ENCODE data around the gene LILRA5.

DNA sequence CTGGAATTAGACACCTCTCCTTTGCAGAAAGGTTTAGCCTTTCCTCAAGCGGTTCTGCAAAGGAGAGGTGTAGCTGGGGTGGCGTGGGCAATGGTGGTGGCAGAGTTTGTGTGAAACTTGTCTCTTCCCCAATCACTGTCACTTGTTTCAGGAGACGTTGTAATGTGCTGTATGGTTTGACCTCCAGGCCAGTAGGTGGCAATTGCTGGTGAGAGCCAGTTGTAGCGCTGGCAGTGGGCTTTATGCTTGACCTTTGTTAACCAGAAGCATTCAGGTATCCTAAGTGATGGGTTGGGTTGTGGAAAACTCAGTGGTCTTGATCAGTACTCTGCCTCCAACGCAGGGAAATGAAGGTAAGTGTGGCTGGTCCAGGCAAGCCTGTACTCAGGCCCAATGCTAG, 12.7 kb upstream of the LILRA5 start:
- no peak for TF ChIP-seq POLR2A (IDR thresholded peaks at IDR 0.05; ENCODE audit: insufficient read depth in 1 of 2, low read depth in 2 of 2, low read length in 2 of 2)
- TF ChIP-seq TBL1XR1 (IDR thresholded peaks at IDR 0.05; ENCODE audit: borderline replicate concordance, low read length, partially characterized antibody) = no peak
- no peak for TF ChIP-seq ZNF251 (CRISPR knock-in tag; IDR thresholded peaks at IDR 0.05)
- TF ChIP-seq, protein P1, sequence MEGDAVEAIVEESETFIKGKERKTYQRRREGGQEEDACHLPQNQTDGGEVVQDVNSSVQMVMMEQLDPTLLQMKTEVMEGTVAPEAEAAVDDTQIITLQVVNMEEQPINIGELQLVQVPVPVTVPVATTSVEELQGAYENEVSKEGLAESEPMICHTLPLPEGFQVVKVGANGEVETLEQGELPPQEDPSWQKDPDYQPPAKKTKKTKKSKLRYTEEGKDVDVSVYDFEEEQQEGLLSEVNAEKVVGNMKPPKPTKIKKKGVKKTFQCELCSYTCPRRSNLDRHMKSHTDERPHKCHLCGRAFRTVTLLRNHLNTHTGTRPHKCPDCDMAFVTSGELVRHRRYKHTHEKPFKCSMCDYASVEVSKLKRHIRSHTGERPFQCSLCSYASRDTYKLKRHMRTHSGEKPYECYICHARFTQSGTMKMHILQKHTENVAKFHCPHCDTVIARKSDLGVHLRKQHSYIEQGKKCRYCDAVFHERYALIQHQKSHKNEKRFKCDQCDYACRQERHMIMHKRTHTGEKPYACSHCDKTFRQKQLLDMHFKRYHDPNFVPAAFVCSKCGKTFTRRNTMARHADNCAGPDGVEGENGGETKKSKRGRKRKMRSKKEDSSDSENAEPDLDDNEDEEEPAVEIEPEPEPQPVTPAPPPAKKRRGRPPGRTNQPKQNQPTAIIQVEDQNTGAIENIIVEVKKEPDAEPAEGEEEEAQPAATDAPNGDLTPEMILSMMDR (CRISPR knock-in tag; IDR thresholded peaks at IDR 0.05) = no peak
- TF ChIP-seq CEBPB (IDR thresholded peaks at IDR 0.05; ENCODE audit: borderline replicate concordance, low read depth, low read length) = no peak
- no peak for TF ChIP-seq CBX5 (CRISPR knock-in tag; IDR thresholded peaks at IDR 0.05; ENCODE audit: borderline replicate concordance)
- TF ChIP-seq KDM5B (CRISPR knock-in tag; IDR thresholded peaks at IDR 0.05; ENCODE audit: borderline replicate concordance) = no peak
